GM21528 (cell line): ENCODE data around the gene SRGAP1.
"Not testable (repeated sequence)": the region's sequence is repeated elsewhere in the genome, so short reads cannot be mapped to it uniquely, and the experiment has no call there.

Source experiments
- ATAC-seq: cut with Tn5 transposase; IDR thresholded peaks from one replicate; pipeline ENCODE4 v1.9.1; 2021; ENCODE audit warnings: mild to moderate bottlenecking, moderate library complexity; ENCODE audit not compliant: unreplicated experiment, low FRiP score

SRGAP1 gene

DNA sequence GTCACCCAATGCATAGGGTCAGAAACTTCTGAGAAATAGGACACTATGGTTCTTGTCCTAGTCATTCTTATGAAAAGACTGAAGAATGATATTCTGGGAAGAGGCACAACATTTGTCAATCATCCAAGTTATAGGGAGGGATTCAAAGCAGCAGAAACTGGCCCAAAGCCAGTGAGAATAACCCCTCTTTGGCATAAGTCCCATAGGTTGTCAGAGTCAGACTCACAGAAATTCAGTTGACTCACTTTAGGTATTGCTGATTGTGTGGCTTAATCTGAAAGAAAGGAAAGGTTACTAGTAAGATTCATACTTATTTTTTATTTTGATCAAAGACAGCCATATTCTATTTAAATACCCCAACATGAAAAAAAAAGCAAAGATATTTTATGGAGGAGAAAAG, 151.0 kb downstream of the SRGAP1 start:
- ATAC-seq = no peak

DNA sequence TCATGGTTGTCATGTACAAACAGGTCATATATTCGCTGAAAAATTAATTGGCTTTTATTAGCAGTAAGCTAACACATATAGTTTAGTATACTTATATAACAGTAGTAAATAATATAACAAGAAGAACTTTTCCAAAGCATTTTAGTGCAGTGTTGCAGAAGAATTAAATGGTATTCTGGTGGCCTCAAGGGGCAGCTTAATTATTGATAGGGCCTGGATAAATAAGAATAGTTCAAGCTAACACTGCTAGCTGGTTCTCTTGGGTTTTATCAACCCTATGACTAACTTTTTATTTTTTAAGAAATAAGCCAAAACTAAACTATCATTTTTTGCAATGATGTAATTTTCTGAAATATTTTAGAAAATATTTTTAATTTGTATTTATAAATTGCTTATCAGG, 152.1 kb downstream of the SRGAP1 start:
- no peak for ATAC-seq

- ATAC-seq = no peak
Observed at GRCh38 chr12:63997198-63997597, 152.7 kb downstream of the SRGAP1 start.

- no peak for ATAC-seq
Observed at GRCh38 chr12:63998584-63998983, 154.1 kb downstream of the SRGAP1 start.

- no peak for ATAC-seq
Observed at GRCh38 chr12:63999853-64000252, 155.4 kb downstream of the SRGAP1 start.

DNA sequence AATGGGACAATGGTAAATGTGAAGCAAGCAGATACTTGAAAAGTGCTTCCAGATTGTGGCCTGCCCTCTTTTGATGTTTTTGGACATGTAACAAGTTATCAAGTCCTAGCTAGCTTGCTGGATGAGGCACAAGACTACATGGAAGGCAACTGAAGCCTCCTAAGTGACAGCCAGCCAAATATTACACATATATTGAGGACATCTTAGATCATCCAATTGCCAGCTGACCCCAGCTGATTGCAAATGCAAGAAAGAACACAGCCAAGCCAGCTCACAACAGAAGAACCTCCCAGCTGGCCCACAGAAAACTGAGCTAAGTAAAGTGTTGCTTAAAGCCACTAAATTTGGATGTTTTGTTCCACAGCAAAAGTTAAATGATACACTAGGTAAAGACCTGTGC, 156.9 kb downstream of the SRGAP1 start:
- no peak for ATAC-seq

DNA sequence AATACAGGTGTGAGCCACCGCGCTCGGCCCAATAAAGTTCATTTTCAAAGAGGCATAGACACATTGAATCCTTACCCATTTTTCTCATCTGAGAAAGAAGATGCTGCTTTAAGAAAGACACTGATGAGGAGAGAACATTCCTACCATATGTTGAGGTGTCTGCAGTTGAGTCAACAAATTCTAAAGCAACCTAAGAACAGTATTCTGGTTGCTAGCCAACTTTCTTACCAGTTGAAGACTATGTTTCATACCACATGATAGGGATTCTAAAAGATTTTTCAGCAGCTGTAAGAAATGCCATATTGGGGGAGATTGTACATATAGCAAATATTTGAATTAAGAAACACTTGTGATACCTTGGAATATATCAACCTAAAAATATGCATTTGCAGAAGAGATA, 160.1 kb downstream of the SRGAP1 start:
- ATAC-seq = no peak

GRCh38 chr12:64006211-64006825, 161.8 kb downstream of the SRGAP1 start:
- no peak for ATAC-seq

GRCh38 chr12:64007853-64008252, 163.4 kb downstream of the SRGAP1 start:
- ATAC-seq = no peak

DNA sequence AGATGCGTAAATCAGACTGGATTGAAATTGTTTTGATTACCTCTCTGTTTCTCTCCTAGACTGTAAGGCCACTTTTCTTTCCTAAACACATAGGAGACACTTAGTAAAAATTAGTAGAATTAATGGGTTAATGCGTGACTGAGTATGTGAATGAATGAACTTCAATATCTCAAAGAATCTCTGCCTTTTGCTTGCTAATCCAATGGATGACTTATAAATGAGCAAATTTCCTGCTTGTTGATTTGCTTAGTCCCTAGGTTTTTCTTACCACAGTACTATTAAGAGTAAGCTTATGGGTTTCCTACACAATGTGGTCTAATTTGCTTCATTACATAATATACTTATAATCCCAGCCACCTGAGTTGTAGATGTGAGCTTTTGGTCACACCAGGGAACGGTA, 164.1 kb downstream of the SRGAP1 start:
- ATAC-seq = no peak

- ATAC-seq = peak; percentile 68
Observed at GRCh38 chr12:64009321-64010068, 165.0 kb downstream of the SRGAP1 start.

DNA sequence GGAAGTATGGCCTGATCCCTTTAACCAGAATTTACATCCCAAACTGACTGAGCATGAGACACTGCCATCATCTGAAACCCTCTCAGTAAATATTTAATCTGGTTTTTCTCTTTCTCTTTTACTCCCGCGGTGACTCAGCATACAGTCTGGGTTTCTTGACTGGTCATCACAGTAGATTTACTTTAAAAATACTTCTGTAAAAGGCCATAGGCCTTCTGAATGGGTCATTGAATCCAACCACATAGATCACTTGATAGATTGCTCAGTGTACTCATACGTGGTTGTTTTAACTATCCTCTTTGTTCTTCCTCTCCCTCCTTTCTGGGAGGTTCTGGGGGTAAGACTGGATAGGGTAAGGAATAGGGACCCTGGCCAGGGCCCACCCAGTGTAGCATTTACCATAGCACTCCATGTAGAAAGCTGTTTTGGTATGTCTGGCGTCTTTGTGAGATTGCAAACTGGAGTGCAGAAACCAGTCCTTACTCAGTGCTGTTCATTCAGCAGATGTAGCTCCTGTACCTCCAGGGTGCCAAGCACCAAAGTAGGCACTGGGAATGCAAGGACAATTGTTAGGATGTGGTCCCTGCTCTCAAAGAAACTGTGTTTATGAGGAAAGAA, 165.7 kb downstream of the SRGAP1 start:
- peak; percentile 89 for ATAC-seq

- no peak for ATAC-seq
Observed at GRCh38 chr12:64016521-64016920, 172.0 kb downstream of the SRGAP1 start.

- not testable (repeated sequence) for ATAC-seq
Observed at GRCh38 chr12:64018116-64018515, 173.6 kb downstream of the SRGAP1 start.

- no peak for ATAC-seq
Observed at GRCh38 chr12:64018524-64018923, 174.0 kb downstream of the SRGAP1 start.

DNA sequence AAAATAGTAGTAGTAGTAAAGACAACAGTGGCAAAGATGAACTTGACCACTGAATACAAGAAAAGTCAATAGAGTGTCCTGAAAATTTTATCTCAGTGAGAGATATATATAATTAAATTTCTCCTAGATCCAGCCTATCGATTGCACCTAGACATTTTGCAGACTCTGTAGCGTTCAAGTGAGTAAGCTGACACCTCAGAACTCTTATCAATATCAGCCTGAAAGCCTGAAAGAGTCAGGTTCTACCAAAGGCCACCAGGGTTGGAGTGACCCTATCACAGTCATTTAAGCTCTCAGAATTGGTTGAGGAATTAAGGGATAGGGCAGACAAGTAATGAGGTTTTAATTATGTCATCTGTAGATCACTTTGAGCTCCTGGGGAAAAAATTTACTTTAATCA, 174.6 kb downstream of the SRGAP1 start:
- ATAC-seq = no peak

GRCh38 chr12:64019654-64020053, 175.2 kb downstream of the SRGAP1 start:
- ATAC-seq = no peak

DNA sequence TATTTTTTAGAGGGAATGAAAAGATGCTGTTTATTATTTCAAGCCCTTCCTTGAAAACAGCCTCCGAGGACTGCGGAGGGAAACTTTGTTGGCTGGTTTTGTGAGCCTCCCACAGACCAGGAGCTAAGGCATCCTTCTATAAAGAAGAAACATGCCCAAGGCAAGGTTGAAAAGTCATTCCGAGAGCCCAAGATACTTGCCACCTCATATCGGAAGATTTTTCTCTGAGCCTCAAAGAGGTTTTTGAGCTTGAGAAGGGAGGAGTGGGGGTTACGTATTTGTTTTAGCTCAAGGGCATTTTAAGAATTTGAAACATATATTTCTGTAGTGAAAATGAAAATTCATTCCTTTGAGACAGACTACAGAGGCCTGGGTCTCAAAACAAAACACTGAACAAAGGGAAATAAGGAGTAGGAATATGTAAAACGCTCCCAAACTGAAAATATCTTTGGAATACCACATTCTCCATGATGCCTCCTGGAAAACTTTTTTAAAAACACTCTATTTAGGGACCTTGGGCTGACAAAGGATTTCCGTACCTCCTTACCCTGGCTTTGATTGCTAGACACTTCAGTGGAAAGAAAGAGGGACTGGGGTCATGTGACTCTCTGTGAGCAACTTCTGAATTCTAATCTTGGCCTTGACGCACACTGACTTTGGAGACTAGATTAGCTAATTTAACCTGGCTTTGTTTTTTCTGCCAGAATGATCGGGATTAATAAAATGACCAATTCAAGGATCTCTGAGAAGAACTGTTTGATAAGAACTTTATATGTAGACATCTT, 180.9 kb downstream of the SRGAP1 start:
- no peak for ATAC-seq

- ATAC-seq = no peak
Observed at GRCh38 chr12:64027311-64027710, 182.8 kb downstream of the SRGAP1 start.

DNA sequence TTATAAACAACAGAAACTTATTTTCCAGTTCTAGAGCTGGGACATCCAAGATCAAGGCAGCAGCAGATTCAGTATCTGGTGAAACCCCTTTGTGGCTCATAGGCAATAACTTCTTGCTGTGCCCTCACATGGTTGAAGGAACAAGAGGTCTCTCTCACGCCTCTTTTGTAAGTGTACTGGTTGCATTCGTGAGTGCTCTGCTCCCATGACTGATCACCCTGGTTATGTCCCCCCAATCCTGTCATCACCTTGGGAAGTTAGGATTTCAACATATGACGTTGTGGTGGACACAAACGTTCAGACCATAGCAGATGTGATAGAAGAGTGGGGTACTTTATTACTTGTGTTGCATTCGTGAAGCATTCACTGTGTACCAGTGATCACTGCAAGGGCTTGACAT, 184.0 kb downstream of the SRGAP1 start:
- no peak for ATAC-seq
